ENCODE results near the gene CBS. TPM values are rescaled to one million over a fixed set of nuclear protein-coding genes. Genes with fewer than 3 reads are reported as not detected.
A peak's percentile ranks its signal among the peaks of the same experiment; 100 is the strongest.

Gene CBS
- total RNA-seq, 2 donors from 2014 or later = 272 to 303 TPM

- DNase-seq = no peak
These were observed 49.9 kb downstream of the CBS start for GRCh38 chr21:43025636-43026180.

GRCh38 chr21:43024439-43025136, 51.0 kb downstream of the CBS start:
- H3K27me3 Mint-ChIP-seq (ENCODE audit: insufficient read depth) = no peaks in the 10 kb centered on the region
- Histone ChIP-seq H3K27ac (ENCODE audit: low read depth, low read length) (no peak overlapping the region), H3K4me3 (ENCODE audit: low read length) (no peak overlapping the region), H3K27me3 (ENCODE audit: control insufficient read depth, insufficient read depth, low read length, poor library complexity, severe bottlenecking) (no peaks in the 10 kb centered on the region), H3K4me1 (ENCODE audit: control insufficient read depth, insufficient read depth, low read length) (no peaks in the 10 kb centered on the region), H3K36me3 (ENCODE audit: control insufficient read depth, insufficient read depth, low read length) (peaks cover 67% of the 10 kb centered on the region), H3K9me3 (ENCODE audit: control insufficient read depth, low read length) (no peaks in the 10 kb centered on the region), H3K9ac (ENCODE audit: extremely low read depth, low read length, poor library complexity, severe bottlenecking) (no peak overlapping the region)
- DNase-seq = no peak
- no peak overlapping the region for H3K27ac Mint-ChIP-seq
- 94 to 96% methylated on average over 15 to 17 of the region's 17 CpGs for WGBS, 2 experiments (ENCODE audit: insufficient coverage in 1 of 2, insufficient read length in 1 of 2)
- TF ChIP-seq CTCF (conservative IDR thresholded peaks at IDR 0.05) = no peak
- H3K4me1 Mint-ChIP-seq = no peaks in the 10 kb centered on the region
- peaks cover 59% of the 10 kb centered on the region for H3K36me3 Mint-ChIP-seq (ENCODE audit: low read depth)
- no peak overlapping the region for H3K4me3 Mint-ChIP-seq
- no peaks in the 10 kb centered on the region for H3K9me3 Mint-ChIP-seq

More at GRCh38 chr21:43025636-43026180, 49.9 kb downstream of the CBS start:
- peak overlapping the region; percentile 40 for H3K27ac ChIP-seq (ENCODE audit: low read depth, low read length)
- 61 to 98% methylated on average over 4 to 5 of the region's 6 CpGs for WGBS, 2 experiments (ENCODE audit: insufficient coverage in 1 of 2, insufficient read length in 1 of 2)
- Mint-ChIP-seq H3K27me3 (ENCODE audit: insufficient read depth) (no peaks in the 10 kb centered on the region), H3K4me3 (no peak overlapping the region), H3K9me3 (no peaks in the 10 kb centered on the region), H3K36me3 (ENCODE audit: low read depth) (peaks cover 60% of the 10 kb centered on the region), H3K4me1 (no peaks in the 10 kb centered on the region), H3K27ac (no peak overlapping the region)
- peaks cover 68% of the 10 kb centered on the region for H3K36me3 ChIP-seq (ENCODE audit: control insufficient read depth, insufficient read depth, low read length)
- no peak overlapping the region for H3K4me3 ChIP-seq (ENCODE audit: low read length)
- H3K9me3 ChIP-seq (ENCODE audit: control insufficient read depth, low read length) = no peaks in the 10 kb centered on the region
- H3K27me3 ChIP-seq (ENCODE audit: control insufficient read depth, insufficient read depth, low read length, poor library complexity, severe bottlenecking) = no peaks in the 10 kb centered on the region
- no peak for TF ChIP-seq CTCF (conservative IDR thresholded peaks at IDR 0.05)
- H3K9ac ChIP-seq (ENCODE audit: extremely low read depth, low read length, poor library complexity, severe bottlenecking) = no peak overlapping the region
- H3K4me1 ChIP-seq (ENCODE audit: control insufficient read depth, insufficient read depth, low read length) = no peaks in the 10 kb centered on the region

GRCh38 chr21:43023175-43023574, 52.5 kb downstream of the CBS start:
- no peaks in the 10 kb centered on the region for H3K4me1 Mint-ChIP-seq
- H3K27ac ChIP-seq (ENCODE audit: low read depth, low read length) = no peak overlapping the region
- H3K9me3 ChIP-seq (ENCODE audit: control insufficient read depth, low read length) = no peaks in the 10 kb centered on the region
- peaks cover 50% of the 10 kb centered on the region for H3K36me3 Mint-ChIP-seq (ENCODE audit: low read depth)
- H3K9me3 Mint-ChIP-seq = no peaks in the 10 kb centered on the region
- no peak overlapping the region for H3K4me3 ChIP-seq (ENCODE audit: low read length)
- H3K36me3 ChIP-seq (ENCODE audit: control insufficient read depth, insufficient read depth, low read length) = peaks cover 57% of the 10 kb centered on the region
- no peak for DNase-seq
- H3K27ac Mint-ChIP-seq = no peak overlapping the region
- H3K27me3 ChIP-seq (ENCODE audit: control insufficient read depth, insufficient read depth, low read length, poor library complexity, severe bottlenecking) = no peaks in the 10 kb centered on the region
- 91 to 98% methylated on average over 7 to 8 of the region's 8 CpGs for WGBS, 2 experiments (ENCODE audit: insufficient coverage in 1 of 2, insufficient read length in 1 of 2)
- H3K9ac ChIP-seq (ENCODE audit: extremely low read depth, low read length, poor library complexity, severe bottlenecking) = no peak overlapping the region
- TF ChIP-seq CTCF (conservative IDR thresholded peaks at IDR 0.05) = no peak
- no peaks in the 10 kb centered on the region for H3K4me1 ChIP-seq (ENCODE audit: control insufficient read depth, insufficient read depth, low read length)
- H3K4me3 Mint-ChIP-seq = no peak overlapping the region
- H3K27me3 Mint-ChIP-seq (ENCODE audit: insufficient read depth) = no peaks in the 10 kb centered on the region

All from endodermal cell (in vitro differentiated cells).